HG02588 (cell line): ENCODE data around the gene TMEM190.
A peak's percentile ranks its signal among the peaks of the same experiment; 100 is the strongest.
"Not testable (repeated sequence)": the region's sequence is repeated elsewhere in the genome, so short reads cannot be mapped to it uniquely, and the experiment has no call there.

ENCODE experiments used
- ATAC-seq: cut with Tn5 transposase; IDR thresholded peaks from one replicate; pipeline ENCODE4 v1.9.1; 2021; ENCODE audit warnings: mild to moderate bottlenecking, moderate library complexity; ENCODE audit not compliant: unreplicated experiment

TMEM190 gene

DNA sequence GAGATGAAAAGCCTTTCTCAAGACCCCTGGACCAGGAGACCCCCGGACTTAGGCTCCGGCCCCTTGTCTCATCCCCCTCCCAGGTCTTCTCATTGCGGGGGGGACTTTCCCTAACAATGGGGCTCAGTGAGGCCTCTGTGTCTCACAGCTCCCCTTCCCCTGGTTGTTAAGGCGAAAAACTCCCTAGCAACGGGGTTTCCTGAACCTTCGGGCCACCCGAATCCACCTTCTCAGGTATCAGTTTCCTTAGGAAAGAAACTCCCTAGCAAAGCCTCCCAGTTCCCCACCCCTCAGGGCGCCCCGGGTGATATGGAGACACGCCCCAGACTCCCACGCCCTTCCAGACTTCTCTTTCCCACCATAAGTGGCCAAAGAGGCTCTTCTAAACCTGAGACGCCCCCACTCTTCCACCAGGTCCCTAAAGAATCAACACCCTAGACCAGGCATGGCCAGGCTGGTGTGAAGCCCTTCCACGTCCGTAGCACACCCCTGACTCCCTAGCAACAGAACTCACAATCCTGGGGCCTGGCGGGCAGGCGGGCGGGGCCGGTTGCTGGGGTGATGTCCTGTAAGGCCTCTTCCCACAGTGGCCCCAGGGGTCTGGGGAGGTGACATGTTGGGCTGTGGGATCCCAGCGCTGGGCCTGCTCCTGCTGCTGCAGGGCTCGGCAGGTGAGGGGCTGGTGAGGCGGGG, at the start of gene TMEM190:
Gene TMEM190 (plus strand): TSS at position 586 of the 693 bp plus-strand sequence. CDS start 28 bp downstream, at position 614.
- no peak for ATAC-seq

DNA sequence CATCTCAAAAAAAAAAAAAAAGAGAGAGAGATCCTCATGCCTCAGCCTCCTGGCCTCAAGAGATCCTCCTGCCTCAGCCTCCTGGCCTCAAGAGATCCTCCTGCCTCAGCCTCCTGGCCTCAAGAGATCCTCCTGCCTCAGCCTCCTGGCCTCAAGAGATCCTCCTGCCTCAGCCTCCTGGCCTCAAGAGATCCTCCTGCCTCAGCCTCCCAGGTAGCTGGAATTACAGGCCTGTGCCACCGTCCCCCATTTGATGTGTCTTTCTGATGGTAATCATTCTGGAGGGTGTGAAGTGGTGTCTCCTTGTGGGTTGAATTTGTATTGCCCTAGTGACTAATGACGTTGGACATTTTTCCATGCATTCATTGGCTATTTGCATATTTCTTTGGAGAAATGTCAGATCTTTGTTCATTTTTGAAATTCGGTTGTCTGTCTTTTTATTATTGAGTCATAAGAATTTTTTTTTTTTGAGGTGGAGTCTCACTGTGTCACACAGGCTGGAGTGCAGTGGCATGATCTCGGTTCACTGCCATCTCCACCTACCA, 47.8 kb upstream of the TMEM190 start:
- not testable (repeated sequence) for ATAC-seq

DNA sequence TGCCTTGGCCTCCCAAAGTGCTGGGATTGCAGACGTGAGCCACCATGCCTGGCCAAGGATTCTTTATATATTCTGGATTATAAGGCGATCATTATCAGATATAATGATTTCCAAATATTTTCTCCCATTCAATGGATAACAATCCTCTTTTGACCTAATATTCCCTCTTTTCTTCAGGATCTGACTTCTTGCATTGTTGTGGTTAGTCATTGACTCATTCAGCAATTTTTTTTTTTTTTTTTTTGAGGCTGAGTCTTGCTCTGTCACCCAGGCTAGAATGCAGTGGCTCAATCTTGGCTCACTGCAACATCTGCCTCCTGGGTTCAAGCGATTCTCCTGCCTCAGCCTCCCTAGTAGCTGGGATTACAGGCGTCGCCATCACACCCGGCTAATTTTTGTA, 46.8 kb upstream of the TMEM190 start:
- ATAC-seq, result not testable (repeated sequence)

DNA sequence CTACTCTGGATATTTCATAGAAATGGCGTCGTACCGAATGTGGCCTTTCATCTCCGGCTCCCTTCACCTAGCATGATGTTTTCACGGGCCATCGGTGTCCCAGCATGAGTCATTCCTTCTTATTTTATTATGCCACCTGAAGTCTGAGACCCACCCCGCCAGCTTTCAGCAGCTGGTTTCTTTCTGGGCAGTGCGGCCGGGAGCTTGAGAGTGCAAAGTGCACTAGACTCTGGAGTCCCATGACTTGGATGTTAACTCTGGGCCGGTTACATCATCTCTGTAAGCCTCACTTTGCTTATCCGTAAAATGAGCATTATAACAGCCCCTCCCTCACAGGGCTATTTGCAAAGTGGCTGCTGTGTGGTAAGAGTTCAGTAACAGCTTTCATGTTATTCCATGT, 42.8 kb upstream of the TMEM190 start:
- ATAC-seq, result no peak

GRCh38 chr19:55336101-55336500, 40.5 kb upstream of the TMEM190 start:
- ATAC-seq, result no peak

DNA sequence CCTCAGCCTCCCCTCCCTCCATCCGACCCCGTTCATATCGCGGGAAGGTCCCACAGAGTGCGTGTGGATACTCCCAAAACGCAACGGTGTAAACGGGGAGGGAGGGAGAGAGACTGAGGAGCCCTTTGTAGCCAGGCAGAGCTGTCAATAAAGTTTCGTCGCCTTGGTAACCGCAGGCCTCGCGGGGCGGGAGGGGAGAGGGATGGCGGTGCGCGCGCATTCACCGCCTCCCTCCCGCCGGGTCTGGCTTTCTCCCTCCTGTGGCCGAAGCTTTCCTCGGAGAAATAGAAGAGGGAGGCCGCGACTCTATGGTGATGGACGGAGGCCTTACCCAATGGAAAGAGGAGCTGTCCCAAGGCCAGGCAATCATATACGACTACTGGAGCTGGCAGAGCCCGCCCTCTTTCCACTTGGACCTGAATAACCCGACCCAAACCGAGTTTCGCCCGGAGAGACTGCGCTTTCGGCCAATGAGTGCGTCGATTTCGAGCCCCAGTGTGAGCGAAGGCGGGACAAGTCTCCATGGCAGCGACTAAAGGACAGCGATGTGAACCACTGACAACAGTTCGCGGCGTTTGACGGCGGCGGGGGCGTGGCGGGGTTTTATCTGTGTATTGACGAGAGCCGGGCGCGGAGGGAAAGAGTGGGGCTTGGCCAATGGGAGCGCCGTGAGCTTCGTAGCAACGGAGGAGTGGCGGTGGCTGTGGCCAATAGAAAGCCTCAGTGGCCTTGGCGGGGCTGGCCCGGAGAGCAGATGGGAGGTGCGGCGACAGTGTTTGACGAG, 37.3 kb upstream of the TMEM190 start, which contains the start of gene KMT5C:
Gene KMT5C (plus strand): TSS at position 772 of the 784 bp plus-strand sequence. CDS start 2,061 bp downstream, outside the sequence.
- peak; percentile 78 for ATAC-seq

DNA sequence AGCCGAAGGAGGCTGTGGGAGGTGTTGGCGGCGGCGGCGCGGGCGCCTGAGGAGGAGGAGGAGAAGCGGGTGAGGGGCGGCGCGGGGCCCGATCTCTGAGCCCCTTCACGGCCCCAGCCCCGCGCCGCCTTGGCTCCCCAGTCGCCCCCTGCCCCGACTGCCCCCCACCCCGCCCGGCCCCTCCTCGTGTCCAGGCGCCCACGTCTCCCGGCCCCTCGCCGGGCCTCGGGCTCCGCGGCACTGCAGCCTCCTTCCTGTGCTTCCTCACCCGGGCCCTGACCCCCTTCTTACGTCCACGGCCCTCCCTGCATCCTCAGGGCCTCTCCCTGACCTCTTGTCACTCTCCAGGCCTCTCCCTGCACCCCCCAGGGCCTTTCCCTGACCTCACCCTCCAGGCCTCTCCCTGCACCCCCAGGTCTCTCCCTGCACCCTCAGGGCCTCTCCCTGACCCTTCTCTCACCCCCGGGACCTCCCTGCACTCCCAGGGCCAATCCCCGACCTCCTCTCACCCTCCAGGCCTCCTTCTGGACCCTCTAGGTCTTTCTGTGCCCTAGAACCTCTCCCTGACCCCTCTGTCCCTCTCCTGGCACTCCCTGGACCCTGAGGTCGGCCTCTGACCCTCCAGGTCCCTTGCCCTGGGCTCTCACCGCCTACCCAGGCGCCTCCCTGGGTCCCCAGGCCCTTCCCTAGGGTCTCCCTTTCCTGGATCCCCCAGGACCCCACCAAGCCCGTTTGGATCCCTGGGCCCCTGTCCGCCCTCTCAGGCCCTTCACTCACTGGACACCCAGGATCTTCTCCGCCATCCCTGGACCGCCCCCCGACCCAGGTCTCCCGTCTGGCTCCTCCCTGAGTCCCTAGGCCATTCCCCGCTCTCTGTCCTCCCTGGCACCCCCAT, 36.5 kb upstream of the TMEM190 start:
- ATAC-seq, result no peak

DNA sequence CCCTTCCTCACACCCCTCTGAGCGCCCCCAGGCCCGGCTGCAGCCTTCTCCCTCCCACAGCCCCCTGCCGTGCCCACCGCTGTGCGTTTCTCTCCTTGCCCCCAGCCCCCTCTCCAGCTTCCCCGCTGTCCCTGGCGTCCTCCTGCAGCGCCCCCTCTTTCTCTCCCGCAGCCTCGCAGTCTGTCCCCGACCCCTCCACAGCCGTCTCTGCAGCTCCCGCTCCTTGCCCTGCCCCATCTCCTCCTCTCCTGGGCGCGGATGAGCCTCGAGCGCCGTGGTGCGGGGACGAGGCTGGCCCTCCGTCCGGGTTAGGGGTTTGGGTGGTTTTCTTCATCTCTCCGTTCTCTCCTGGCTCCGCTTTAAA, 35.9 kb upstream of the TMEM190 start:
- no peak for ATAC-seq

DNA sequence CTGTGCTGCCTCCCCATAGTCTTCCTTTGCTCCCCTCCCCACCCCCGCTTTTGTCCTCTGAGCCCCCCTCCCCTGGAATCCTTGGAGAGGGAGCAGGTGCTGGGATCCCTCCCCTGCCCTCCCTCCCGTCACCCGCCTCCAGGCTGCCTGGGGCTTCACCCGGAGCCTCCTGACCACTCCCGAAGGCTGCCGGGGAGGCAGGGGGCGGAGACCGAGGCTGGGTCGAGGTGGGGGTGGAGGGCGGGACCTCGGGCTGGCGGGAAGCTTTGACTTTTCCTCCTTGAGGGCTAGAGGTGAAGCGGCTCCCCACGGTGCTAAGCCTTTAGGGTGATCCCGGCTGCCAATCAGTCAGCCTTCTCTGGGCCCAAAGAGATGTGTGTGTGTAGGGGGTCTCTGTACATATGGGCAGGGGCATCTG, 35.4 kb upstream of the TMEM190 start:
- no peak for ATAC-seq

GRCh38 chr19:55341595-55342531, 34.8 kb upstream of the TMEM190 start:
- no peak for ATAC-seq

GRCh38 chr19:55344444-55344843, 32.2 kb upstream of the TMEM190 start:
- no peak for ATAC-seq

- no peak for ATAC-seq
Observed at GRCh38 chr19:55345101-55345817, 31.4 kb upstream of the TMEM190 start.

DNA sequence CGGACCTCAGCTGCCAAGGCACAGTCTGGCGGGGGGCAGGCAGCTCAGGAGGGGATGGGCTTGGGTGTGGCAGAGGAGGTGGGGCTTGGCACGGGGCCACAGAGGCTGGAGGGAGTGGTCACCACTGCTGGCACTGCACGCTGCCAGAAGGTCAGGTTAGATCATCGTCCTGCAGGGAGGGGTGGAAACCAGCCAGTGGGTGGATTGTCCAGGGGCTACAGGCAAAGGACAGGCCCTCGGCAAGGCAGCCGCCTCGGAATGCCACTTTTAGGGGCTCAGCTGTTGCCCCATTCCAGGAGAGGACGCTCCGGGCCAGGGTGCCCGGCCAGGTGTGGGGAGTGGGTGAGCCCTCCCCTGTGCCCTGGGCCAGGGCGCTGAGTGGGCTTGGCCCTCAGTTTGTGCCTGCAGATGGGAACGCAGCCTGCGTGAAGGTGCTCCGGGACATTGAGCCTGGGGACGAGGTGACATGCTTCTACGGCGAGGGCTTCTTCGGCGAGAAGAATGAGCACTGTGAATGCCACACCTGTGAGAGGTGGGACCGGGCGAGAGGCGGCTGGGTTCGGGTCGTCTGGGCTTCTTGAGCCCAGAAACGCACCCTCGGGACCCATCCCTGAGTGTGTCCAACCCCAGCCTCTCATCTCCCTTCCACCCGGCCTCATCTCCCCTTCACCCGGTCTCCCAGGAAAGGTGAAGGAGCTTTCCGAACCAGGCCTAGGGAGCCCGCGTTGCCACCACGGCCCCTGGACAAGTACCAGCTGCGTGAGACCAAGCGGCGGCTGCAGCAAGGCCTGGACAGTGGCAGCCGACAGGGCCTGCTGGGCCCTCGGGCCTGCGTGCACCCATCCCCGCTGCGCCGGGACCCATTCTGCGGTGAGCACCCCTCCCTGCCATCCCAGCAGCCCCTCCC, 30.6 kb upstream of the TMEM190 start:
- no peak for ATAC-seq

DNA sequence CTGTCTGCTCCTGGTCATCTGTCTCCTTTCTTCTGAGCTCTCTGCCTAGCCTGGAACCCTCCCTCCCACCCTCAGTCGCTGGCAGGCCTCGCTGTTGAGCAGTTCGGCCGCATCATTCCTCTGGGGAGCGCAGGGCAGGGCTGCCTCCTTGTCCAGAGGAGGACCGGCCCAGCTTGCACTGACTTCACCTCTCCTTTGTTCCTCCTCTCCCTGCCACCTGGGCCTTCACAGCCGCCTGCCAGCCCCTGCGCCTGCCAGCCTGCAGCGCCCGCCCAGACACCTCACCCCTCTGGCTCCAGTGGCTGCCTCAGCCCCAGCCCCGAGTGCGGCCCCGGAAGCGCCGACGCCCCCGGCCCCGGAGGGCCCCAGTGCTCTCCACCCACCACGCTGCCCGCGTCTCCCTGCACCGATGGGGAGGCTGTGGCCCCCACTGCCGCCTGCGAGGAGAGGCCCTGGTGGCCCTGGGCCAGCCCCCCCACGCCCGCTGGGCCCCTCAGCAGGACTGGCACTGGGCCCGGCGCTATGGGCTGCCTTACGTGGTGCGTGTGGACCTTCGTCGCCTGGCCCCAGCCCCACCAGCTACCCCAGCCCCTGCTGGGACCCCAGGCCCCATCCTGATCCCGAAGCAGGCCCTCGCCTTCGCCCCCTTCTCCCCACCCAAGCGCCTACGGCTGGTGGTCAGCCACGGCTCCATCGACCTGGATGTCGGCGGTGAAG, 29.7 kb upstream of the TMEM190 start:
- no peak for ATAC-seq

- no peak for ATAC-seq
Observed at GRCh38 chr19:55347442-55348009, 29.1 kb upstream of the TMEM190 start.

GRCh38 chr19:55348317-55349034, 28.1 kb upstream of the TMEM190 start:
- ATAC-seq, result no peak
